T-helper 17 cell (primary cell): ENCODE data around the gene RABGGTA. TPM values are rescaled to one million over a fixed set of nuclear protein-coding genes. Genes with fewer than 3 reads are reported as not detected.
A peak's percentile ranks its signal among the peaks of the same experiment; 100 is the strongest.
"Not testable (repeated sequence)": the region's sequence is repeated elsewhere in the genome, so short reads cannot be mapped to it uniquely, and the experiment has no call there.

Experiments
- ATAC-seq: fragments of 150-1000 bp; cut with Tn5 transposase; 2 replicates; pipeline ENCODE4 v1.10.0; 2021; ENCODE audit warnings: mild to moderate bottlenecking, moderate library complexity
- DNase-seq, 3 donors: peaks; one replicate each; pipeline versions ENCODE4 v3.0.0 to v3.0.0-alpha.2; 2020 to 2021
- H3K9me3 ChIP-seq: one replicate; pipeline ENCODE4 v1.7.0; 2013; ENCODE audit warnings: low read length, mild to moderate bottlenecking; ENCODE audit not compliant: control insufficient read depth, poor library complexity, severe bottlenecking
- H3K27ac Mint-ChIP-seq: one replicate; pipeline ENCODE4 v1.8.0; 2022; ENCODE audit warnings: mild to moderate bottlenecking, moderate library complexity, mixed read lengths
- H3K27me3 Mint-ChIP-seq: one replicate; pipeline ENCODE4 v1.8.0; 2022; ENCODE audit warnings: mixed read lengths
- H3K36me3 Mint-ChIP-seq: one replicate; pipeline ENCODE4 v1.8.0; 2022; ENCODE audit warnings: low read depth, mixed read lengths
- H3K4me1 Mint-ChIP-seq: one replicate; pipeline ENCODE4 v1.8.0; 2022; ENCODE audit warnings: mild to moderate bottlenecking, mixed read lengths
- H3K4me3 Mint-ChIP-seq: one replicate; pipeline ENCODE4 v1.8.0; 2022; ENCODE audit warnings: mild to moderate bottlenecking, moderate library complexity, mixed read lengths
- total RNA-seq, 4 donors: library from RNA in 2 of 4; stranded (reverse) in 2 of 4; gene quantifications; one replicate each; pipeline ENCODE4 v1.2.3 and lab custom pipeline; 2022 to 2026

RABGGTA gene
- total RNA-seq, 2 donors from 2014 or later = 54.4 to 72.1 TPM

GRCh38 chr14:24233538-24233866 lies 37.9 kb downstream of the RABGGTA start:
- peaks cover 16% of the 10 kb centered on the region for H3K36me3 Mint-ChIP-seq
- no peaks in the 10 kb centered on the region for H3K9me3 ChIP-seq
- ATAC-seq (no peak), DNase-seq (no peak)
- H3K4me1 Mint-ChIP-seq = peaks cover 48% of the 10 kb centered on the region
- peak overlapping the region; percentile 89 for H3K27ac Mint-ChIP-seq
- no peaks in the 10 kb centered on the region for H3K27me3 Mint-ChIP-seq
- peak overlapping the region; percentile 94 for H3K4me3 Mint-ChIP-seq

DNA sequence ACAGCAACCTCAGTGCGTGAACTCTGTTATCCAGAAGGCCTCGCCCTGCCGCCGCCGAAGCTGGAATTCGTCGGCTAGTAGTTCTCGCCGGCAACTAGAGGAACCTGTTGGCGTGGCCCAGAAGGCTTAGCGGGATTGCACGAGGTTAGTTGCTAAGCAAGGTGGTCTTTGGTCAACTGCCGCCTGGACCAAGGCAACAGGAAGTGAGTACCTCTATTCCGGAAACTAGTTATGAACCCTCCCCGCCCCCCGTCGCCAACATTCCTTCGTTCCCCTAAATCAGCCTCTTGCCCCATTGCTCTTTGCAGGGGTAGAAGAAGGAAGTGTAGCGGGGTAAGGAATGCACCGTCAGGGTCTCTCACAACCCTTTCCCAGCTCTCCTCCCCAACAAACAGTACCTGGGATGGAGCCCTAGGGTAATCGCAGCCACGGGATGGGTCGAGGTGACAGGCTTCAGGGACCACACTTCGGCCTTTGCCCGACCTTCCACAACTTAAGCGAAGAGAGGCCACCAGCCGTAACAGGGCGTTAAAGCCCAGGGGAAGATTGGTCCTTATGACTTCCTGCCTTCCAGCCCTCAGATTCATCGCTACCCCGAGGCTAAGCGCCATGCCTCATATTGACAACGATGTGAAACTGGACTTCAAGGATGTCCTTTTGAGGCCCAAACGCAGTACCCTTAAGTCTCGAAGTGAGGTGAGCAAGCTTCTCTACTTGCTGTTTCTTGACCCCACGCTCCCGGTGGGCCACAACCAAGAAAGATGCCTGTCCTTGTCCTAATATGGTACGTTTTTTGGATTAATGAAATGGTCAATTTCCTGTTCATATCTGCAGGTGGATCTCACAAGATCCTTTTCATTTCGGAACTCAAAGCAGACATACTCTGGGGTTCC lies 38.5 kb downstream of the RABGGTA start, which contains the start of gene GMPR2:
GMPR2 (plus strand) TSS at position 285 of the 893 bp plus-strand sequence; CDS start at position 610, 325 bp downstream.
- peaks cover 42% of the 10 kb centered on the region for H3K4me1 Mint-ChIP-seq
- H3K9me3 ChIP-seq = no peaks in the 10 kb centered on the region
- H3K36me3 Mint-ChIP-seq = peaks cover 13% of the 10 kb centered on the region
- H3K27ac Mint-ChIP-seq = peak within 1 kb of the TSS; percentile 89
- no peaks in the 10 kb centered on the region for H3K27me3 Mint-ChIP-seq
- ATAC-seq = peak; percentile 22
- H3K4me3 Mint-ChIP-seq = peak within 1 kb of the TSS; percentile 94
- DNase-seq = no peak

DNA sequence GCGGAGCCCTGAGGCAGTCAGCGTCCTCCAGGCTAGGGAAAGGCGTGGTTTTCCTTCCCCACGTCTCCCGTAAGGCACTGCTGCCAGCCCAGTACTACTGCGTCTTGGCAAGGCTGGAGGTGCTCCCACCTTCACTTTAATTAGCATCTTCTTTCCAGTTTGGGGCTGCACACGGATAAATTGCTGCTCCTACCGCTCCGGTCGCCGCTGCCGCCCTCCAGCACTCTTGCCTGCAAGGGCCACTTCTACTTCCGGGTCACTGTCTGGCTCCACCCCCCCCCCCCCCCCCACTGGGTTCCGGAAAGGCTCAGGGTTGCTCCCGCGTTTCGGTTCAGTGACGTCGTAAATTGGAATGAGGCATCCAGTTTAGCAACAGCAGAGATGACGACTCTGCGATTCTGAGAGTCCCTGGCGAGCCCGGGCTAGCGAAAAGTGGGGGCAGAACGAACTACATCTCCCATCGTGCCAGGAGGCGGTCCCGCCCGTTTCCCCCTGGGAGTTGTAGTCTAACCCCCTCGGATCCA lies 39.2 kb downstream of the RABGGTA start, which contains the start of gene NEDD8:
NEDD8 (minus strand) TSS at position 247 of the 524 bp plus-strand sequence; CDS start at position 147, 100 bp downstream.
- H3K36me3 Mint-ChIP-seq = peaks cover 14% of the 10 kb centered on the region
- H3K9me3 ChIP-seq = no peaks in the 10 kb centered on the region
- H3K27me3 Mint-ChIP-seq = no peaks in the 10 kb centered on the region
- ATAC-seq (peak; percentile 88), DNase-seq (peak; percentile 69 to 80 (median 76))
- H3K4me3 Mint-ChIP-seq = peak within 1 kb of the TSS; percentile 94
- H3K27ac Mint-ChIP-seq = peak within 1 kb of the TSS; percentile 89
- peaks cover 39% of the 10 kb centered on the region for H3K4me1 Mint-ChIP-seq

GRCh38 chr14:24231263-24232120 lies 39.9 kb downstream of the RABGGTA start:
- no peaks in the 10 kb centered on the region for H3K9me3 ChIP-seq
- DNase-seq (no peak), ATAC-seq (peak; percentile 46)
- Mint-ChIP-seq H3K27me3 (no peaks in the 10 kb centered on the region), H3K4me1 (peaks cover 40% of the 10 kb centered on the region), H3K4me3 (peak overlapping the region; percentile 94), H3K27ac (peak overlapping the region; percentile 89), H3K36me3 (peaks cover 16% of the 10 kb centered on the region)

- ATAC-seq (no peak), DNase-seq (no peak)
- no peak overlapping the region for H3K4me3 Mint-ChIP-seq
- H3K9me3 ChIP-seq = no peaks in the 10 kb centered on the region
- peak overlapping the region; percentile 32 for H3K27ac Mint-ChIP-seq
- peaks cover 27% of the 10 kb centered on the region for H3K4me1 Mint-ChIP-seq
- no peaks in the 10 kb centered on the region for H3K27me3 Mint-ChIP-seq
- peaks cover 7% of the 10 kb centered on the region for H3K36me3 Mint-ChIP-seq
Measured at GRCh38 chr14:24228902-24229301, 42.5 kb downstream of the RABGGTA start.

DNA sequence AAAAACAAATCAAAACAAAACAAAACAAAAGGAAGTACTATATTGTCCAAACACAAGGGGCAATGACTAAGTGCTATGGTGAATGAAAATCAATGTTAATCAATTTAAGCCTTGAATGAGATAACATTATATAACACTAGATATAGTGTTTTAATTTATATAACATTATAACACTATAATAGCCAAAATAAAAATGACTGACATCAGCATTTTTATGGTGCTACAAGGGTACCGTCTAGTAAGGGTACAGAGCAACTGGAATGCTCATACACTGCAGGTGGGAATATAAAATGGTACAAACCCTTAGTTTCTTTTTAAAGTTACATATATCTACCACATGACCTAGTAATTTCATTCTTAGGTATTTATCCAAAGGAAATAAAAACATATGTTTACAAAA lies 44.9 kb downstream of the RABGGTA start:
- ATAC-seq = no peak
- no peaks in the 10 kb centered on the region for H3K9me3 ChIP-seq
- Mint-ChIP-seq H3K27ac (peak overlapping the region; percentile 72), H3K4me3 (no peak overlapping the region), H3K36me3 (peaks cover 5% of the 10 kb centered on the region), H3K4me1 (peaks cover 19% of the 10 kb centered on the region), H3K27me3 (no peaks in the 10 kb centered on the region)
- DNase-seq = no peak

GRCh38 chr14:24224618-24225071 lies 46.8 kb downstream of the RABGGTA start:
- Mint-ChIP-seq H3K36me3 (peaks cover 5% of the 10 kb centered on the region), H3K4me1 (peaks cover 15% of the 10 kb centered on the region), H3K27me3 (no peaks in the 10 kb centered on the region), H3K27ac (peak overlapping the region; percentile 34), H3K4me3 (no peak overlapping the region)
- DNase-seq (no peak), ATAC-seq (no peak)
- H3K9me3 ChIP-seq = no peaks in the 10 kb centered on the region

DNA sequence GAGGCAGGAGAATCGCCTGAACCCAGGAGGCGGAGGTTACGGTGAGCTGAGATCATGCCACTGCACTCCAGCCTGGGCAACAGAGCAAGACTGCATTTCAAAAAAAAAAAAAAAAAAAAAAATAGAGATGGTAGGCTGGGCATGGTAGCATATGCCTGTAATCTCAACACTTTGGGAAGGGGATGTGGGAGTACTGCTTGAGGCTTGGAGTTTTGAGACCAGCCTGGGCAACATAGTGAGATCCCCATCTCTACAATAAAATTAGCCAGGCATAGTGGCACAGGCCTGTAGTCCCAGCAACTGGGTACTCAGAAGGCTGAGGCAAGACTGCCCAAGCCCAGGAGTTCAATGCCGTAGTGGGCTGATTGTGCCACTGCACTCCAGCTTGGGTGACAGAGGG lies 48.4 kb downstream of the RABGGTA start:
- not testable (repeated sequence) for H3K9me3 ChIP-seq, H3K27me3 Mint-ChIP-seq, H3K4me3 Mint-ChIP-seq, DNase-seq, ATAC-seq, H3K36me3 Mint-ChIP-seq, H3K27ac Mint-ChIP-seq
- H3K4me1 Mint-ChIP-seq = peaks cover 17% of the 10 kb centered on the region

DNA sequence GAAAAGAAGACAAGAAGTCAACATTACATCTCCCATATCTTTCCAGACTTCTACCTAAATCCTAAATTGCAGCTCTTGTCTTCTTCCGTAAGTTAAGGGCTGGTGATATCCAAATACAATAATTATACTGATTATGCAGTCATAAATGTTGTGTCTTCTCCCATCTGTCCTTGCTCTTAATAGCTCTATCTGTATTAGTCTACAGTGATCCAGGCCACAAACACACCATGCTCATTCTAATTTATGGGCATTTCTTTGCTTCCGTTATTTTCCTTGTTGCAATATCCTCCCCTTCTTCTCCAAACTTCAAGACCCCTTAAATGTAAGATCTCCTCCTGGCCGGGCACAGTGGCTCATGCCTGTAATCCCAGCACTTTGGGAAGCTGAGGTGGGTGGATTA lies 51.9 kb downstream of the RABGGTA start:
- H3K4me1 Mint-ChIP-seq = peaks cover 17% of the 10 kb centered on the region
- H3K27ac Mint-ChIP-seq = no peak overlapping the region
- DNase-seq (no peak), ATAC-seq (no peak)
- H3K4me3 Mint-ChIP-seq = no peak overlapping the region
- H3K27me3 Mint-ChIP-seq = no peaks in the 10 kb centered on the region
- H3K9me3 ChIP-seq = no peaks in the 10 kb centered on the region
- H3K36me3 Mint-ChIP-seq = peaks cover 2% of the 10 kb centered on the region

DNA sequence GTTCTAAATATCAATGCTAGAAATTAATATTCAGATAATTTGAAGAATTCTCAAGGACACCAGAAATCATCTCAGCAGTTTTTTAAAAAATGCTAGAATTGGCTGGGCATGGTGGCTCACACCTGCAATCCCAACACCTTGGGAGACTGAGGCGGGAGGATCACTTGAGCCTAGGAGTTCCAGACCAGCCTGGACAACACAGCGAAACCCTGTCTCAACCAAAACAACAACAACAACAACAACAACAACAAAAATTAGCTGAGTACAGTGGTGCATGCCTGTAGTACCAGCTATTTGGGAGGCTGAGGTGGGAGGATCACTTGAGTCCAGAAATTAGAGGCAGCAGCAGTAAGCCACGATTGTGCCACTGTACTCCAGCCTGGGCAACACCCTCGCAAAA lies 52.3 kb downstream of the RABGGTA start:
- Mint-ChIP-seq H3K27ac (no peak overlapping the region), H3K4me3 (no peak overlapping the region)
- ATAC-seq = no peak

GRCh38 chr14:24216876-24217275 lies 54.5 kb downstream of the RABGGTA start:
- not testable (repeated sequence) for H3K9me3 ChIP-seq, H3K4me3 Mint-ChIP-seq, H3K27me3 Mint-ChIP-seq, H3K27ac Mint-ChIP-seq, ATAC-seq, DNase-seq, H3K36me3 Mint-ChIP-seq
- peaks cover 30% of the 10 kb centered on the region for H3K4me1 Mint-ChIP-seq

More for the DNA sequence above, 52.3 kb downstream of the RABGGTA start:
- H3K36me3 Mint-ChIP-seq = peaks cover 2% of the 10 kb centered on the region
- no peak for DNase-seq
- H3K27me3 Mint-ChIP-seq = no peaks in the 10 kb centered on the region
- H3K9me3 ChIP-seq = no peaks in the 10 kb centered on the region
- H3K4me1 Mint-ChIP-seq = peaks cover 19% of the 10 kb centered on the region

GRCh38 chr14:24216345-24216699 lies 55.1 kb downstream of the RABGGTA start:
- peak overlapping the region; percentile 97 for H3K27ac Mint-ChIP-seq
- H3K4me3 Mint-ChIP-seq = peak overlapping the region; percentile 92
- ATAC-seq (no peak), DNase-seq (no peak)
- peaks cover 34% of the 10 kb centered on the region for H3K4me1 Mint-ChIP-seq
- H3K9me3 ChIP-seq = no peaks in the 10 kb centered on the region
- no peaks in the 10 kb centered on the region for H3K27me3 Mint-ChIP-seq
- peaks cover 7% of the 10 kb centered on the region for H3K36me3 Mint-ChIP-seq
